Stimulated activated CD4-positive, alpha-beta T cell treated with anti-CD3 and anti-CD28 coated beads, Interleukin-15, amount 100 ng/mL, for 24 hours (primary cell): ENCODE data around the gene TAS2R19.
"Not testable (repeated sequence)": the region's sequence is repeated elsewhere in the genome, so short reads cannot be mapped to it uniquely, and the experiment has no call there.

Experiments used
- DNase-seq: peaks from one replicate; pipeline ENCODE4 v3.0.0-alpha.2; 2020

Gene TAS2R19, protein sequence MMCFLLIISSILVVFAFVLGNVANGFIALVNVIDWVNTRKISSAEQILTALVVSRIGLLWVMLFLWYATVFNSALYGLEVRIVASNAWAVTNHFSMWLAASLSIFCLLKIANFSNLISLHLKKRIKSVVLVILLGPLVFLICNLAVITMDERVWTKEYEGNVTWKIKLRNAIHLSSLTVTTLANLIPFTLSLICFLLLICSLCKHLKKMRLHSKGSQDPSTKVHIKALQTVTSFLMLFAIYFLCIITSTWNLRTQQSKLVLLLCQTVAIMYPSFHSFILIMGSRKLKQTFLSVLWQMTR

DNA sequence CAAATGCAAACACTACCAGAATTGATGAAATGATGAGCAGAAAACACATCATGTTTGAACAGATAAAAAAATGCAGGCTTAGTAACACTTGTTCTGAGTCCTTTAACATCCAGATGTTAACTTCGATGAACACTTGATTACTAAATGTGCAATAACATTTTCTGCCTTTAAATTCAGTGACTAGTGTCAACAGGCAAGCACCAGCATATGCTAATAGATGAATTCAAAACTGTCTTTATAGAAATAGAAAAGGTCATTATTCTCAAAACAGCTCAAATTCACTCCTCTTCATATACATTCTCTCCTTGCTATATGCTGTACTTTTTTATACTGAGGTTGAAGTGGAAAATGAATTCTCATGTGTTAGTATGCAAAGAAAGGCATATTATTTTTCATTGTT, at the start of gene TAS2R19:
TAS2R19 (minus strand) TSS at position 101 of the 400 bp plus-strand sequence; CDS start at position 52, 49 bp downstream.
- DNase-seq: no peak

DNA sequence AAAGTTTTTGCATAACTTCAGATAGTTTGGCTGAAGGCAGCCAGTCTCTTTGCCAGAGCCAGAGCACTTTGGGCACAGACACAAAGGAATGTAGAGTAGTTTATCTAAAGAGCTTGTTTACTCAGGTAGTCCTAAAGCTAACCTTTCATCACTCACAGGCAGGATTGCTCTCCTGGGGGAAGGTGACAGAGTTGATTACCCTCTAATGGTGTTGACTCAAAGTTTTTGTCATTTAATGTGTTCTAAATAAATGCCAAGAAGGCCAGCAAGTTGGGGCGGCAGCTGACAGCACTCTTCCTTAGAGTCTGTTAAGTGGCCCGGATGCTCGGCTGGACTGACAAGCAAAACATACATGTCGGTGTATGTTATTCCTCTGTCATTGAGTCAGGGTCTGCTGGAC, 49.0 kb upstream of the TAS2R19 start:
- no peak for DNase-seq

DNA sequence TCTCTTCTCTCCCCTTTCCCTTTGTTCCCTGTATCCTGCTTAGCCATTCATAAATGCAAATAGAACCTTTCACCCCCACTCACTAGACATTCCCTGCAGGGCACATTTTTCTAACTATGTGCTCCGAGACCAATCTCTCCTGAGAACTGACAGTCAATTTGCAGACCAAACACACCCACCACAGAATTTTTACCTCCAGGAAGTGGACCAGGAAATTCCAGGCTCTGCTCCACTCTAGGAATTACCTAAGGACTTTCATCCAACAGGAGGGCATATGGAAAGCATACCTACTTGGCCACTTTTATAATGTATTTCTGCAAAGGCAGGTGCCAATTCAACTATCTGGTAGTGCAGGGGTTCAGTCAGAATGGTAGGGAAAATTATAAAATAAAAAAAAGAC, 48.6 kb upstream of the TAS2R19 start:
- DNase-seq: no peak

DNA sequence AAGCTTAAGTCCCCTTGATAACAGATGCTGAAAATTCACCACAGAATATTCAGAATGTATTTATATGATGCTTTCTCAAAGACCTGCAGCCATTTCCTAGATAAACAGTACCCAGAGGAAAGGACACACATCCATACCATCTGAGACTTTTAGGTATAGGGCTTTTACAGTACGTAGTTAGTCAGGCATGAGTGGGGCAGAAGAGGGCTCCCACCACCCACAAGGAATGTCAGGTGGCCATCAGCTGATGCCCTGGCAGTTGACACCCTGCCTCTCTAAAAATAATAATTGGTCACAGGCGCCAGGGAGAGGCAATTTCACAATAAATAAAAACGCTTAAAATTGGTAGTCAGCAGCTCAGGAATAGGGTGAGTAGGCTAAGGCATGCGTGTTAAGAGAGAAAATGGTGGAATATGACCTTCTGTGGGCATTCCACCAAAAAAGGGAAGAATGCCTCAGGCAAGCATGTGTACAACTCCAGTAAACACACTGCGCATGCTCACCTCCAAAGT, 47.5 kb upstream of the TAS2R19 start:
- DNase-seq: no peak

DNA sequence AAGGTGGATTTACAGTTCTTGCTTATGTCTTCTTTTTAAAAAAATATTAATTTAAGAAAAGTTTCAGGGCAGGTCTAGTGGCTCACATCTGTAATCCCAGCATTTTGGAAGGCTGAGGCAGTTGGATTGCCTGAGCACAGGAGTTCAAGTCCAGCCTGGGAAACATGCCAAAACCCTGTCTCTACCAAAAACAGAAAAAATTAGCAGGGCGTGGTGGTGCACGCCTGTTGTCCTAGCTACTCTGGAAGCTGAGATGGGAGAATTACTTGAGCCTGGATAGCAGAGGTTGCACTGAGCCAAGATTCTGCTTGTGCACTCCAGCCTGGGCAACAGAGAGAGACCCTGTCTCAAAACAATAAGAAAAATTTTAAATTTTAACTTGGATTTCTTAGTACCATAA, 45.1 kb upstream of the TAS2R19 start:
- DNase-seq: no peak

DNA sequence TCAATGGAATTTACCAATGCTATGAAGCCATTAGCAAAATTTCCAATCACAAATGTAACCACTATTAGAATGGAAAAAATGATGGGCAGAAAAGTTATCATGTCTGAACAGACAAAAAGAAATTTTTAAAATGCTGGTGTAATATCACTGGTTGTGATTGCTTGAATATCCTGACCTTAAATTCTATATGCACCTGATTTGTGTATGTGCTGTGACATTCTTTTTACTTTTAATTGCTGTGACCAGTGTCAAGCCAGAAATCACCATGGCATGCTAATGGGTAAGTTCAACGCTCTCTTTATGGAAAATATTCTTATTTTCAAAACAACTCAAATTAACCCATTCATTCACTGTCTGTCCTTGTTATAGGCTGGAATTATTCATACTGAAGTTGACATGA, 39.8 kb upstream of the TAS2R19 start, which contains the start of gene TAS2R46:
TAS2R46 (minus strand) TSS at position 101 of the 400 bp plus-strand sequence; CDS start at position 101, 0 bp downstream.
- DNase-seq: not testable (repeated sequence)

DNA sequence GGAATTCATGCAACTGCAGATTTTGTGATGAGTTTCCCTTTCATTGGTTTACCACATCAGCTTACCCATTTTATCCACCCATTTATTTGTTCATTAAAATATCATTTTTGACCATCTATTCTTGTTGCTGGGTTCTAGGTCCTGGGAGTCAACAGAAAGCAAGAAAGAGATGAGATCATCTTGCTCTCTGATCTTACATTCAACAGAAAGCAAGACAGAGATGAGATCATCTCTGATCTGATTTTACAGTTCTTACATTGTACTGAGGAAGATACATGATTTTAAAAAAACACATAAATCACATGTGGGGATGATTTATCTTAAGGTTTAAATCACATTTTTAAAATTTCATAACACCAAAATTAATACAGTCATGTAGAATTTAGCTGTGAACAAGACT, 37.4 kb upstream of the TAS2R19 start:
- no peak for DNase-seq

DNA sequence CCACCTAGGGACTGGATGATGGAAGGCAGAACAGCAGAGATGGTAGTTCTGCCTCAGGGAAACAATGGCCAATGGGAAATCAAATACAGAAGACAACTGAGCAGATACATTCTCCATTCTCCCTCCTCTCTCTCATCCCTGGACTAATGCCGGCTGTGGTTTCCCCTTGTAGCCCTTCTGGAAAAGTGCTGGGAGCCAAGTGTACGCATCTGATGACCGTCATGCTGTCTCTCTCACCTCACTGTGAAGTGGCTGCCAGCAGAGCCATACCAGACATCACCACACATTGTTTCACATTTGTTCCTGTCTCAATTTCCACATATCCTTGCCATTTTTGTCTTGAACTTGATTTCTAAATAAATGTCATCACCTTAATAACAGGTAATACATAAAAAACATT, 36.6 kb upstream of the TAS2R19 start:
- no peak for DNase-seq

DNA sequence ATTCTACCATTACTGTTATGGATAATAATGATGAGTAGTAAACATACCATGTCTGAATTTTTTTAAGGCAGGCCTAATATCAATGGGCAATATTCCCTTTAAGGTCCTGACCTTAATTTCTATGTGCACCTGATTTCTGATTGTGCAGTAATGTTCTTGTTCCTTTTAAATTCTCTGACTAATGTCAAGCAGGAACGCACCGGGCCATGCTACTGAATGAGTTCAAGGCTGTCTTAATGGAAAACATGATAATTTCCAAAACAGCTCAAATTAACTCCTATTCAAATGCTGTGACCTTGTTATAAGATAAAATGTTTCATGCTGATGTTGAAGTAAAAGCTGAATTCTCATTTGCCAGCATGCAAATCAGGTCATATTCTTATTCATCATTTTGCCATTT, 32.9 kb upstream of the TAS2R19 start:
- no peak for DNase-seq

DNA sequence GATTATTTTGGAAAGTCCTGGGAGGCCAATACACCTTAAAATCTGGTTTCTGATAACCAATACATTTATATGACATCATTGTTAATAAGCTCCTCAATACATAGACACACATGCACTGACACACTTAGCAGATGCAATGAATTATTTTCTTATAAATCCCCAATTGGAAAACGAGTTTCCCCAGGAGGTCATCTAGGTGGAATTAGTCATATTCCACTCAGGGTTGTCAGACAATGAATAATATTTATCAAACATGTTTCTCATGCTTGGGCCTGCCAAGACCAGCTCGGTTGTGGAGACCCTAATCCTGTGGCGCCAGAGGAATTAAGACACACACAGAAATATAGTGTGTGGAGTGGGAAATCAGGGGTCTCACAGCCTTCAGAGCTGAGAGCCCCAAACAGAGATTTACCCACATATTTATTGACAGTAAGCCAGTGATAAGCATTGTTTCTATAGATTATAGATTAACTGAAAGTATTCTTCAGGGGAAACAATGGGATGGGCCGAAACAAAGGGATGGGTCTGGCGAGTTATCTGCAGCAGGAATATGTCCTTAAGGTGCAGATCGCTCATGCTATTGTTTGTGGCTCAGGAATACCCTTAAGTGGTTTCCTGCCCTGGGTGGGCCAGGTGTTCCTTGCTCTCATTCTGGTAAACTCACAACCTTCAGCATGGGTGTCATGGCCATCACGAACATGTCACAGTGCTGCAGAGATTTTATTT, 27.5 kb upstream of the TAS2R19 start:
- not testable (repeated sequence) for DNase-seq

DNA sequence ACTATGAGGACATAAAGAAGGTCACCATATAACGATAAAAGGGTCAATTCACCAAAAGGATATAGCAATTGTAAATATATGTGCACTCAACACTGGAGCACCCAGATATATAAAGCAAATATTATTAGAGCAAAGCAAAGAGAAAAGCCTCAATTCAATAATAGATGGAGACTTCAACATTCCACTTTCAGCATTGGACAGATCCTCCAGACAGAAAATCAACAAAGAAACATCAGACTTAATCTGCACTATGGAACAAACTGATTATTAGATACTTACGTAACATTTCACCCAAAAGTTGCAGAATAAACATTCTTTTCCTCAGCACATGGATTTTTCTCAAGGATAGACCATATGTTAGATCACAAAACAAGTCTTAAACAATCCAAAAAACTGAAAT, 18.9 kb upstream of the TAS2R19 start:
- DNase-seq: not testable (repeated sequence)

DNA sequence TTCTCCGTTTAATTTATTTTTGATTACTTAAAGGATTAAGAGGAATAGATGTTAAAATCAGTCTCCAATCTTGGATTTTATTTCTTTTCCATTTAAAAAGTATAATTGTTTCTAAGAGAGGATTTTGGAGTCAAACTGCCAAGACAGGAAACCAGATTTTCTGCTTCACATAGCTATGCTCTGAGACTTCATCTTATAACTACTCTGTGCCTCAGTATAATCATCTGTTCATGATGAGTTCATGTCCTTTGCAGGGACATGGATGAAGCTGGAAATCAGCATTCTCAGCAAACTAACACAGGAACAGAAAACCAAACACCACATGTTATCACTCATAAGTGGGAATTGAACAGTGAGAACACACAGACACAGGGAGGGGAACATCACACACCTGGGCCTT, 17.7 kb upstream of the TAS2R19 start:
- no peak for DNase-seq

DNA sequence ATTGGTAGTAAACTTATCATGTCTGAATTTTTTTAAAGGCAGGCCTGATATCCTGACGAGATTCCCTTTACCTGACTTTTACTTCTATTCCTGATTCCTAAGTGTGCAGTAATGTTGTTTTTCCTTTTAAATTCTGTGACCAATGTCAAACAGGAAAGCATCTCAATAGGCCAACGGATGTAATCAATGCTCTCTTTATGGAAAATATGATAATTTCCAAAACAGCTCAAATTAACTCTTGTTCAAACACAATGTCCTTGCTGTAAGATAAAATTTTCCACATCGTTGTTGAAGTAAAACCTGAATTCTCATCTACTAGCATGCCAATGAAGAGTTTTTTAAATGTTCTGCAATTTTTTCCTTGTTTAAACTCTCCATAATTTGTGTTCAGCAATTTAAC, 16.8 kb upstream of the TAS2R19 start:
- no peak for DNase-seq

DNA sequence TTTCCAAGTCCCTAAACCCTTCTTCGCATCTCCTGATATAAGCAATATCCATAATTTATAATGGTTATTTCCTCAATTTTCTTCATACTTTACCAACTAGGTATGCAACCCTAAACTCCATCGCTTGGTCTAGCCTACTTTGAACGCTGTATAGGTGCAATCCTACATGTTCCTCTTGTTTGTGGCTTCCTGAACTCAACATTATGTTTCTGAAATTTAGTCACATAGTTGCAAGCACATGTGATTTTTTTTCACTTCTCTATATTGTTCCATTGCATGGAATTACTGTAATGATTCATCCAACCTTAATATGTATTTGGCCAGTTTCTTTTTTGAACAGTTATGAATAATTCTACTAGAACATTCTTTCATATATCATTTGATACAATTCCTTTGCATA, 11.5 kb upstream of the TAS2R19 start:
- DNase-seq: not testable (repeated sequence)

DNA sequence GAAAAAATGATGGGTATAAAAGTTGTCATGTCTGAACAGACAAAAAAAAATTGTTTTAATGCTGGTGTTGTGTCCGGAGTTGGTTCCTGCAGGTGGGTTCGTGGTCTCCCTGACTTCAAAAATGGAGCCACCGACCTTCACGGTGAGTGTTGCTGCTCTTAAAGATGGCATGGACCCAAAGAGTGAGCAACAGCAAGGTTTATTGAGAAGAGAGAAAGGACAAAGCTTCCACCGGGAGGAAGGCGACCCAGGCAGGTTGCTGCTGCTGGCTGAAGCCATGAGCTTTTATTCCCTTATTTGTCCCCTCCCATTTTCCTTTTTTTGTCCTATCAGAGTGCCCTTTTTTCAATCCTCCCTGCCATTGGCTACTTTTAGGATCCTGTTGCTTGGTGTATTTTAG, 8.9 kb upstream of the TAS2R19 start, which contains the start of gene TAS2R31:
TAS2R31 (minus strand) TSS at position 101 of the 400 bp plus-strand sequence; CDS start at position 29, 72 bp downstream.
- DNase-seq: no peak

DNA sequence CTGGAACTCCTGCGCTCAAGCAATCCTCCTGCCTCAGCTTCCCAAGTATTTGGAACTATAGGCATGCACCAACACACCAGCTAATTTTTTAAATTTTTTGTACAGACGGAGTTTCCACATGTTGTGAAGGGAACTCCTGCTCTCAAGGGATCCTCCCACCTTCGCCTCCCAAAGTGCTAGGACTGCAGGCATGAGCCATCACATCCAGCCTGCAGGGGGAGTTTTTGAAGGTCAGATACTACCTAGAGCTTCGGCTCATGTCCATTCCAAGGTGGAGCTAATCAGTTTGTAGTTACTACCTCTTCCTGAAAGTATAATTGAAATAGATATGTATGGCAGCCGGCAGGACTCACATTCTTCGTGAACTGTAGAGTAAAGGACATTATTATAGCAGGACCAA, 3.7 kb upstream of the TAS2R19 start:
- DNase-seq: no peak

DNA sequence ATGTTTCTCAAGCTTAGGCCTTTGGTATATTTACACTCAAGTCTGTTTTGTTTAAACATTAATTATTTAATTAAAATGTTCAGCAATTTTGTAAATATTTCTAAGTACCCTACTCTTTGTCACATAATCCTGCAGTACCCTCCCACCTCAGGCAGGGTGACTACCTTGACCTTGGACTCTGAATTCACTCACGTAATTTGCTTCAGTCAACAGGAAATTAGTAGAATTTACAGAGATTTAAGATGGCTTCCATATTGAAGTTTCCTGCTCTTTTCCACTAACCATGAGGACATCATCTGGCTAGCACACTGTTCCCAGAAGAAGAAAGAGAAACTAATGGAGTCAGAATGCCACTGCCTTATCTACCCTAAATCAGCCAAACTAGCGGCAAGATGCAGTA, 967 bp upstream of the TAS2R19 start:
- no peak for DNase-seq

DNA sequence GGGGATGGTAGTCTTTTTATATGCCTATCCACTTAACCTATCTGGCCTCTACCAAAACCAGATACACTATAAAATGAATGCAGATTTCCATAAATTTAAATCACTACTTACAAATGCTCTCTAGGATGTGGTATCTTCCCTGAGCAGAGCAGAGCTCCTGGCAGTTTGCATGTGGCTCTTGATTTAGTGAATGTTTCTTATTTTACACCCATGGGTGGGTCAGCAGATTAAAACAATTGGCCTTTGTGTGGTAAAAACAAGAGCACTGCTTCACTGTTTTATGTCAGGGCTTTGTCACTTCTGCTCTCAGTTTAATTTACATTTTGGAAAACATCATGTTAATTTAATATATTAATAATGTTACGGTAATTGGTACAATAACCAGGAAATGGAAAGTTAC, 5.5 kb downstream of the TAS2R19 start:
- no peak for DNase-seq

DNA sequence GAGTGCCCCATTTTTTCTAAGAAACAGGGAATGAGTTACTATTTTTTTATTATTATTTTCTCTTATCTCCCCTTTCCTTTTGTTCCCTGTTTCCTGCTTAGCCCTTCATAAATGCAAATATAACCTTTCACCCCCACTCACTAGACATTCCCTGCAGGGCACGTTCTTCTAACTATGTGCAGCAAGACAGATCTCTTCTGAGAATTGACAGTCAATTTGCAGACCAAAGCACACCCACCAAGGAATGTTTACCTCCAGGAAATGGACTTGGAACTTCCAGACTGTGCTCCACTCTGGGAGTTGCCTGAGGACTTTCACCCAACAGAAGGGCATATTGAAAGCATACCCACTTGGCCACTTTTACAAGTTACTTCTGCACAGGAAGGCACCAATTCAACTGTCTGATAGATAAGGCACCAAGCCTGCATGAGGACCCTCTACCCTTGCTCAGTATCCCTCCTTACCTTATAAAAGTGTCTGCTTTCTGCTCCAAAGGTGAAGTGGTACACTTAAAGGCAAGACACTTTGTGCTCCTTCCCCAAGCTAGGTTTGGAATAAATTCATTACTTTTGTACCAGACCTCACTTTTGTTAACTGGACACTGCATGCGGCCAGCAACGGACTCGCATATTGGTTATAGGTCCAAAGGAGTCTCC, 6.5 kb downstream of the TAS2R19 start:
- DNase-seq: no peak

DNA sequence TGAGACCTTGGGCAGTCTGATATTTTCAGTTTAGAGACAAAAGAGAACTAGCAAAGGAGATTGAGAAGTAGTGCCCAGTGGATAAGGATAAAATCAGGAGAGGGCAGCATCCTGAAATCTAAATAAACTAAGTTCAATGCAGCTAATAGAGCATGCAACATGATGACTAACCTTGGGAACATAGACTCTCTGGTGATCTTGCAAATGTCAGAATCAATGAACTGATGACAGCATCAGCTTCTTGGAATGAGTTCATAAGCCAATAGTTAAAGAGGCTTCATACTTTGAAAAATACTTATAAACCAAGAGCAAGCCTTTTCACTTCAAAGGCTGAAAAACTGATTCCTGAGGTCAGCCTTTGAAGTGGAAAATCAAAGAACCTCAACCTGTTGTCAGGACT, 8.2 kb downstream of the TAS2R19 start:
- DNase-seq: no peak

DNA sequence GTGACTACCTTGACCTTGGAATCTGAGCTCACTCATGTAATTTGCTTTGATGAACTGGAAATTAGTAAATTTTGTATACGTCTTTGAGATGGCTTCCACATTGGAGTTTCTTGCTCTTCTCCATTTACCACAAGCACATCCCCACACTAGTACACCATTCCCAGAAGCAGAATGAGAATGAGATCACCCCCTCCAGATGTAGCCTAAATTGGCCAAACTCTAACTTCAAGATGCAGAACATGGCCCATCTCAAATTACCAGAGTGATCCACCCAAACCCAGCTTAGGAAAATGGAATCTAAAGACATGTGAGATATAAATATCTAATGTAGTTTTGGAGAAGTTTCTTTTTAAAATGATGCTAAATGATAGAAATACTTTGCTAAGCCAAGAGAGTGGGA, 14.8 kb downstream of the TAS2R19 start:
- DNase-seq: no peak

DNA sequence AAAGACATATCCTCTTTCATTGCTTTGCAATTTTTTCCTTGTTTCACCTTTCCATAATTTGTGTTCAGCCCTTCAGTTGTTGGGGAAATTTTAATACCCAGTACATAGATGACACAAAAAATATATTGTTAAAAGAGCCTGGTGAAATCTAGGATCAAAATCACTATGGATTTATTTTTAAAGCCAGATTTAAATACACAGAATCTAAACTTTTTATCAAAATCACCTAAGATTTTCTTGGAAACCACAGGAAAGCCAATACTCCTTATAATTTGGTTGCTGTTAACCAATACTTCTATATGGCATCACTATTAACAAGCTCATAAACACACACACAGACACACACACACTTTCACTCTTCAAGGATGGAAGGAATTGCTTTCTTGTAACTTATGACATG, 24.2 kb downstream of the TAS2R19 start, which contains the start of gene TAS2R20:
TAS2R20 (minus strand) TSS at position 101 of the 400 bp plus-strand sequence. CDS start 429 bp downstream, outside the sequence.
- DNase-seq: no peak

DNA sequence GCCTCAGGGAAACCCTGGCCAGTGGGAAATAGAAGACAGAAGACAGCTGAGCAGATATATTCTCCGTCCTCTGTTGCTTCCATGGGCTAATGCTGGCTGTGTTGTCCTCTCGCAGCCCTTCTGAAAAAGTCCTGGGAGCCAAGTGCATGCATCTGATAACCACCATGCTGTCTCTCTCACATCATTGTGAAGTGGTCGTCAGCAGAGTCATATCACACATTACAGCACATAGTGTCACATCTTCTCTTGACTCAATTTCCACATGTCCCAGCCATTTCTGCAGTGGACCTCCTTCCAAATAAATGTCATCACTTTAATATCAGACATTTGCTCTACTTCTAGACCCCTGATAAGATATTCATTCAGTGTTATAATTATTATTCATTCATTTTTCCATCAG, 28.1 kb downstream of the TAS2R19 start:
- no peak for DNase-seq
